Measurements from ENCODE around the gene MAPKAPK3.

The MAPKAPK3 gene

DNA sequence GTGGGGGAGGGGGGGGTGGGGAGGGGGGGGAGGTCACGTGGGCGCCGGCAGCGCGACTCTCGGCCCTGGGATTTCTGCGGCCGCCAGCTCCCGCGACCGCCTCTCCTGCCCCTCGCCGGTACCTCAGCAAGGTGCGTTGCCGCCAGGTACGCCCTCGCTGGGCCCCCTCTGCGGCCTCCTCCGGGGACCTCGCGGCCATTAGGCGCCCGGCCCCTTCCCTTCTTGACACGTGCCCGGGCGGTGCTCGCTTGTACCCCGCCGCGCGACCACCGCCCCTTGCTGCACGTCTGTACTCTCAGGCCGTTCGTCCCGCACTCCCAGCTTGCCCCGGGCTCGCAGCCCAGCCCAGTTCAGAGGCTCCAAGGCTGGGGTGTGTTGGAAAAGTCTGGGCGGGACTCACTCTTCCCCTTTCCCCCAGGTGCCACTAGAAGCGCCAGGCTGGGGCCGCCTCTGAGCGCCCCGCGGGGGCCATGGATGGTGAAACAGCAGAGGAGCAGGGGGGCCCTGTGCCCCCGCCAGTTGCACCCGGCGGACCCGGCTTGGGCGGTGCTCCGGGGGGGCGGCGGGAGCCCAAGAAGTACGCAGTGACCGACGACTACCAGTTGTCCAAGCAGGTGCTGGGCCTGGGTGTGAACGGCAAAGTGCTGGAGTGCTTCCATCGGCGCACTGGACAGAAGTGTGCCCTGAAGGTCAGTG is at the start of gene MAPKAPK3:
TSS of gene MAPKAPK3 (plus strand) at position 56 of the 696 bp plus-strand sequence. CDS start at position 471, 415 bp downstream.
- DNase-seq (ENCODE audit: low read depth in 2 of 2): no peak

- DNase-seq (ENCODE audit: low read depth in 2 of 2): peak; percentile 91 to 98
These were observed 49.4 kb upstream of the MAPKAPK3 start, which contains the start of gene C3orf18 for GRCh38 chr3:50567386-50568167. C3orf18 (minus strand) TSS chr3:50567747; CDS start chr3:50565699, 2,048 bp downstream.

- DNase-seq (ENCODE audit: low read depth in 2 of 2): peak; percentile 96 to 97
These were observed 47.8 kb upstream of the MAPKAPK3 start, which contains the start of gene HEMK1 for GRCh38 chr3:50568947-50569749. HEMK1 (plus strand) TSS chr3:50569522; CDS start chr3:50571105, 1,583 bp downstream.

- DNase-seq (ENCODE audit: low read depth in 2 of 2): no peak
These were observed 46.3 kb upstream of the MAPKAPK3 start for GRCh38 chr3:50570508-50571279.

GRCh38 chr3:50571486-50571885 is 45.5 kb upstream of the MAPKAPK3 start:
- no peak for DNase-seq (ENCODE audit: low read depth in 2 of 2)

DNA sequence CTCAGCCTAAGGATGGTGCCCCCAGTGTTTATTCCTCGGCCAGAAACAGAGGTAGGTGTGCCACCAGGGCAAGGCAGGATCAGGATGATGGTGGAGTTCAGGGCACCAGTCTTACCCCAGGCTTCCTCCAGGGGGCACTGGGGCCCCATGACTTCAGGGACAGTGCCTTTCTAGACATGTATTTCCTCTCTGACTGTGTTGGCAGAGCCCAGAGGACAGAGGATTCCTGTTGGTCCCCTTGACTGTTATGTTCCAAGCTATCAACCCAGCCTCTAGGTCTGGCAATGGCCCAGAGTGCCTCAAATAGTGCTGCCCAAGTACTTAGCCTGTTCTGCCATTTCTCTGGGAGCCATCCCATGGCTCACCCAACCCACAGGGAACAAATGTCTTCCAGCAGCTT is 44.8 kb upstream of the MAPKAPK3 start:
- peak; percentile 72 to 80 for DNase-seq (ENCODE audit: low read depth in 2 of 2)

DNA sequence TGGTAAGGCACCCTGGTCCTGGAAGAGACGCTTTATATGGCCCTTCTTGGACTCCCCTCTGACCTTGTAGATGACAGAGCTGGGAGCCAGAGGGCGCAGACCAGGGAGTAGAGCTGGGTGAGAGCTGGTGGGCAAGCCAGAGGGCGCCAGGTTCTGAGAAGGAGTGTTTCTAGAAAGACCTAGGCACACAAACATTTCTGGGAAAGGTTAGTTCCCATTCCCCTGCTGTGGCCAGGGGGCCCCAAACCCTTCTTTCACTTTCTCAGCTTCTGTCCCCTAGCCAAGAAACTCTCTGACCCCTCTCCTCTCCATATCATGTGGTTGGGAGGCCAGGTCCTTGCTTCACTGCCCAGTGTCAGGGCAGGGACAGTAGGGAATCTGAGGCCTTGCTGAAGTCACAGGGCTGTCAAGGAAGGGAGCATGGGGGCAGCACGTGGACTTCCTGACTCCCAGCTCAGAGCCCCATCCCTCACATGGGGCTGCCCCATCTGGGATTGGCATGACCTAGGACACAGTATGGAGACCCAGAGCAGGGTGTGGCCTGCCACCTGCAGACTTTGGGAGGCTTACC is 44.1 kb upstream of the MAPKAPK3 start:
- DNase-seq (ENCODE audit: low read depth in 2 of 2): peak in 1 of 2 donors; percentile 55

DNA sequence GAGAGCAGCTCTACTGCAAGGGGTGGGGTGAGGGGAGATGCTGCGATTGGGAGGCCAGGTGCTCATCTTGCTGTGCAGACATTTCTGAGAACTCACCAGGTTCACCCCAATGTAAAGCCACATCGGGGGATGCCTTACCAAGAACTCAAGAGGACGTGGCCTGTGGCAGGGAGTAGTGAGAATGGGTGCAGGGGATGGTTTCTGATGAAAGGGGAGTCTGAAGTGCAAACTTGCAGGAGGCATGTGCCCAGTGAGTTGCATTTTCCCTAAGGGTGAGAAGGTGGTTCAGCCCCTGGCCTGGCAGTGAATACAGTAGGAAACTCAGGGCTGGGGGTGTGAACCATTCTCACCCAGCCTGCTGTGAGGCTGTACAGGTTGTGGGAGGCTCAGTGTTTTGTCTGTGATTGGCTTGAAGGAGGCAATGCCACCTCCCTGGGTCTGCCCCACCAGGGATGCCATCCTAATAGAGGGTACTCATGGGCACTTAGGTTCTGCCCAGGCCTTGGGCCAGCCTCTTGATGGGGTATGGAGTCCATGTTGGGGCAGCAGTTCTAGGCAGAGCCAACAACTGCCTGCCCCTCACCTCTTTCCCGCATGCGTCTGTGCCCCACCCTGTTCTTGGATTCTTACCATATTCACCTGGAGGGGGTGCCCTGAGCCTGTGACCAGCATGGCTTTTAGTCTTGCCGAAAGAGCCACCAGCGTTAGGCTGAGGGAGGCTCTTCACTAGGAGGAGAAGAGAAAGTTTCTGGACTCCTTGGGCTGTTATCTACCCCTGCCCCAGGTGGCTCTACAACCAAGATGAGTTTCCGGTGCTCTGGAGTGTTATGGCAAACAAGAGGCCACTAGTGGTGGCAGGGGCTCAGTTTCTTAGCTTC is 43.1 kb upstream of the MAPKAPK3 start:
- peak; percentile 78 to 81 for DNase-seq (ENCODE audit: low read depth in 2 of 2)

DNA sequence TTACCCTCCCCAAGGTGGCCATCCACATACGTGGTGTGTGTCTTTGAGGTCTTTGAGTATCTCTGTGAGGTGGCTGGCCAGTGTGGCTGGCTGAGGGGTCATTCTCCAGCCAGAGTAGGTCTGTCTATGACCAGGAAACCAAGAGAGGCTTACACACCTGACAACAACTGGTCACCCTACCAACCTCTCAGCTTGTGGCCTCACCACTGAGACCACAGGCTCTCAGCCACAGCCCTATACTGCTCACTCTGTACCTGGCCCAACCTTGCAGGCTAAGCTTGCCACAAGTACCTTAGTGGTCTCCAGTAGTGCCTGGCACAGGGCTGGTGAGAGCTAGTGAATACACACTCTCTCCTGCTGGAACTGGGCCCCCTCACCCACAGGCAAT is 42.5 kb upstream of the MAPKAPK3 start:
- no peak for DNase-seq (ENCODE audit: low read depth in 2 of 2)

- DNase-seq (ENCODE audit: low read depth in 2 of 2): no peak
These were observed 41.6 kb upstream of the MAPKAPK3 start for GRCh38 chr3:50575372-50575771.

- no peak for DNase-seq (ENCODE audit: low read depth in 2 of 2)
These were observed 39.6 kb upstream of the MAPKAPK3 start for GRCh38 chr3:50577348-50577747.

GRCh38 chr3:50580683-50581458 is 36.1 kb upstream of the MAPKAPK3 start:
- DNase-seq (ENCODE audit: low read depth in 2 of 2): no peak

GRCh38 chr3:50581459-50581842 is 35.5 kb upstream of the MAPKAPK3 start:
- no peak for DNase-seq (ENCODE audit: low read depth in 2 of 2)

GRCh38 chr3:50582083-50582482 is 34.9 kb upstream of the MAPKAPK3 start:
- DNase-seq (ENCODE audit: low read depth in 2 of 2): no peak

DNA sequence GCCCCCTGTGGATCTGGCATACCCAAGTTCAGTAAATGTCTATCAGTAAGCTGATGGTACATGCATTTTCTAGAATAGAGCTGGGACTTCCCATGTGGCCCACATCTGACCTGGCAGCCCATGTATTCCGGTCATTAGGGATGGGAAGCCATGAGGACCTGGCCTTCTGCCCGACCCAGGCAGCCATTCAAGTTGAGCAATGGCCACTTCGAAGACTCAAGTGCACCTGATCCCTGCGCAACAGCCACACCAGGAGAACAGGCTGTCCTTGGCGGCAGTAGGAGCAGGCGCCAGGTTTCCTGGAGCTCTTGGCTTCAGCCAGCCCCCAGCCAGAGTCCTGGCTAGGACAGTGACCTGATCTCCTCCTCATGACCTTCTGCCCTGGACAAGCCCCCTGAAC is 33.1 kb upstream of the MAPKAPK3 start:
- no peak for DNase-seq (ENCODE audit: low read depth in 2 of 2)

GRCh38 chr3:50584391-50584790 is 32.6 kb upstream of the MAPKAPK3 start:
- DNase-seq (ENCODE audit: low read depth in 2 of 2): no peak

DNA sequence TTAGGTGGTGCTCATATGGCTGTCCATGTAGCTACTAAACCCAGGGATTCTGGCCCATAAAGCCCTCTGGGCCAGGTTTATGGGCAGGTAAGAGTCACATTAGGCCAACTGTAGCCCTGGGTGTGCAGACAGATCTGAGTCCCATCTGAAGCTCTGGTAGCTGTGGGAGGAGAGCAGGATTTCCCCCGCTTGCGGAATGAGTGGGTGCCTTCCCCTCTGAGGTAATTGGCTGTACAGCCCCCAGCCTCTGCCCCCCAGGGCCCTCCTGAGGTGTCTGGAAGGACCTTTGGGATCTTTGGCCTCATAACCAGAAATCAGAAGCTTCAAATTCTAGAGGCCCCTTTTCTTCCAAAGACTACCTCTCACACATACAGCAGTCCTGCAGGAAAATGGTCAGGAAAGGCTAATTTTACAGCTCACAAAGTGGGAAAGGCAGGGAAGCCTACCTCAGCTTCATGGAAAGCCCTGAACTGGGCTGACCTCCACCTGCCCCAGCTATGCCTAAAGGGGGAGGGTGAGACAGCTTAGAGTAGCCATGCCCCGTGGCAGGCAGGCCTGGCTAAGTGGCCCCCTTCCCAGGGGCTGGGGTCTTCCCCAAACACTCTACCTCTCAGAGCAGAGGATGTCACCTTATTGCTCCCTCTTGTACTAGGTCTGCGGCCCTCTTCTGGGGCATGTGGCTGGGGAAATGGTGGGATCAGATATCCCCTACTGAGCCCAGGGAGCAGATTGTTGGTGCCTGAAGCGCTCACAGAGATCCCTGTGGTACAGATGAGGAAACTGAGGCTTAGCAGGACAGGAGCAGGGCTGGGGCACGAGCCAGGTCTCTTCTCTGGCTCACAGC is 30.8 kb upstream of the MAPKAPK3 start:
- no peak for DNase-seq (ENCODE audit: low read depth in 2 of 2)

DNA sequence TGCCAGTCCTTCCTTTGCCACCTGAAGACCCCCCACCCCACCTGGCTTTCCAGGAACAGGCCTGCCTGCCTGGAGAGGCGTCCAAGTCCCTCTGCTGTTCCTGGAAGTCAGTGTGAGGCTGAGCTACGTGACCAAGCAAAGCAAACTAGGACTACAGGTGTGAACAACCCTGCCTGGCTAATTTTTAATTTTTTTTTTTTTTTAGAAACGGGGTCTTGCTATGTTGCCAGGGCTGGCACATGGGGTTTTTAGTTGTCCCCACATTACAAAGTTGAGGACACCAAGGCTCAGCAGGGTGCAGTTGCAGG is 30.2 kb upstream of the MAPKAPK3 start:
- no peak for DNase-seq (ENCODE audit: low read depth in 2 of 2)

All from stimulated activated CD4-positive, alpha-beta T cell treated with anti-CD3 and anti-CD28 coated beads, Interleukin-15, amount 100 ng/mL, for 48 hours (primary cell).